Osteocyte (in vitro differentiated cells): Measurements from ENCODE around the gene TRMT61A. TPM values are rescaled to one million over a fixed set of nuclear protein-coding genes. Genes with fewer than 3 reads are reported as not detected.

Experiments
- DNase-seq: peaks from one replicate; pipeline ENCODE4 v3.0.0; 2021; ENCODE audit warnings: mixed read lengths; ENCODE audit not compliant: unreplicated experiment; ENCODE audit errors: extremely low spot score
- H3K27ac Mint-ChIP-seq: one replicate; pipeline ENCODE4 v1.8.0; 2021; ENCODE audit warnings: mild to moderate bottlenecking, mixed read lengths; ENCODE audit not compliant: unreplicated experiment
- H3K27me3 Mint-ChIP-seq: one replicate; pipeline ENCODE4 v1.8.0; 2021; ENCODE audit warnings: mixed read lengths; ENCODE audit not compliant: unreplicated experiment
- H3K36me3 Mint-ChIP-seq: one replicate; pipeline ENCODE4 v1.8.0; 2021; ENCODE audit warnings: mixed read lengths; ENCODE audit not compliant: unreplicated experiment
- H3K4me1 Mint-ChIP-seq: one replicate; pipeline ENCODE4 v1.8.0; 2021; ENCODE audit warnings: mixed read lengths; ENCODE audit not compliant: unreplicated experiment
- H3K4me3 Mint-ChIP-seq: one replicate; pipeline ENCODE4 v1.8.0; 2021; ENCODE audit warnings: mild to moderate bottlenecking, moderate library complexity, mixed read lengths; ENCODE audit not compliant: unreplicated experiment
- H3K9me3 Mint-ChIP-seq: one replicate; pipeline ENCODE4 v1.8.0; 2021; ENCODE audit warnings: mixed read lengths; ENCODE audit not compliant: unreplicated experiment
- total RNA-seq: library from RNA; stranded (reverse); gene quantifications from 2 replicates; pipeline ENCODE4 v1.2.1, GENCODE V29; 2021
- TF ChIP-seq, protein P1 (sequence below): fragments of 200-600 bp; sonication (generic); IDR thresholded peaks from 2 replicates; pipeline ENCODE4 v1.5.0; 2021; ENCODE audit warnings: antibody characterized with exemption, mild to moderate bottlenecking, moderate library complexity

The TRMT61A gene
- total RNA-seq, 1 donor from 2014 or later = 11.5 TPM

DNA sequence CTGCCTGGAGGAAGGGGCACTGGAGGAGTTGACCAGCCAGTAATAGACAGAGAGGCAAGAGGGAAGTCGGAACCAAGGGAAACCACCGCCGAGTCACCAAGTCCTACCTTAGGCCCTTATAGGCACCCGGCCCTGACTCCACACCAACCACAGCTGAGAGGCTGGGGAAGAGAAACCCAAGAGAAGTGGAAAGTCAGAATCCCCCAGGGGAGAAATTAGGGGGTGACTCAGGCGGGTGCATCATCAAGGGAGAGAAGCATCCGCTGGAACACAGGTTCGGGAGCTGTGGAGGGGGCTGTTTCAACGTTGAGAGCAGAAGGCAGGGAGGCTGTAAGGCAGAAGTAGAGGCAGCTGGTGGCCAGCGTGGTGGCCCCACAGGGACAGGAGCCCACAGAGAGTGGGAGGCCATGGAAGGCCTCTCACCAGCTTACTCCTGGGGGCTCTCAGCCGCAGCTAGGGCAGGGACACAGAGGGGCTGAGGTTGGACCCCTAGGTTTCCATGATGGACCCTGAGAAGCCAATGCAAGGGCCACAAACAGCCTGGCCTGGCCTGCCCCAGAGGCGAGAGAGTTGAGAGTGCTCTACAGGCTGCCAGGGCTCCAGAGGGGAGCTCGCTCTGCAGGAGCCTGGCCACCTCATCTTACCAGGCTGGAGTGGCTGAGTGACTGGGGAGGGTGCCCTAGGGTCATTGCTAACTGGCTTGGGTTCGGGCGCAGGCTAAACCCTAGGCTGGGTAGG, 1.4 kb upstream of the TRMT61A start:
- Mint-ChIP-seq H3K4me3 (peak overlapping the region; percentile 94), H3K27ac (peak overlapping the region; percentile 99)

DNA sequence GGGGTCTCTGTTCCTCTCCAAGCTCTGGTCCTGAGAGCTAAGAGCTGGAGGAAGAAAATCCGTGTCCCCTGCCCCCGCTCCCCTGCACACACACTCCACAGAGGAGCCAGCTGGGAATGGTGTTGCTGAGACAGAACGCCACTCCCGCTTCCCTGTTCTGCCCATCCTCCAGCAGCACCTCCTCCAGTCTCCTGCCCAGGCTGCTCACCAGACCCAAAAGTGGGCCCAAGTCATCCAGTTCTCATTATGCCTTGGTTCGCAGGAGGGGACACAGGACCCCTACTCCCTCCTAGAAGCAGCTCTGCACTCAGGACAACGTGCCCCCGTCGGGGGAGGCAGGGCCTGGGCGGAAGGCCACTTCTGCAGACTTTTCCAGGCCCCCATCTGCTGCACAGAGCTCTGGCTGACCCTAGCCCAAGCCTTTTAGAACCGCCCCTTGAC, 830 bp upstream of the TRMT61A start:
- peak overlapping the region; percentile 94 for H3K4me3 Mint-ChIP-seq
- peak overlapping the region; percentile 99 for H3K27ac Mint-ChIP-seq
- no peaks in the 10 kb centered on the region for H3K9me3 Mint-ChIP-seq
- peaks cover 38% of the 10 kb centered on the region for H3K4me1 Mint-ChIP-seq
- TF ChIP-seq, protein P1, sequence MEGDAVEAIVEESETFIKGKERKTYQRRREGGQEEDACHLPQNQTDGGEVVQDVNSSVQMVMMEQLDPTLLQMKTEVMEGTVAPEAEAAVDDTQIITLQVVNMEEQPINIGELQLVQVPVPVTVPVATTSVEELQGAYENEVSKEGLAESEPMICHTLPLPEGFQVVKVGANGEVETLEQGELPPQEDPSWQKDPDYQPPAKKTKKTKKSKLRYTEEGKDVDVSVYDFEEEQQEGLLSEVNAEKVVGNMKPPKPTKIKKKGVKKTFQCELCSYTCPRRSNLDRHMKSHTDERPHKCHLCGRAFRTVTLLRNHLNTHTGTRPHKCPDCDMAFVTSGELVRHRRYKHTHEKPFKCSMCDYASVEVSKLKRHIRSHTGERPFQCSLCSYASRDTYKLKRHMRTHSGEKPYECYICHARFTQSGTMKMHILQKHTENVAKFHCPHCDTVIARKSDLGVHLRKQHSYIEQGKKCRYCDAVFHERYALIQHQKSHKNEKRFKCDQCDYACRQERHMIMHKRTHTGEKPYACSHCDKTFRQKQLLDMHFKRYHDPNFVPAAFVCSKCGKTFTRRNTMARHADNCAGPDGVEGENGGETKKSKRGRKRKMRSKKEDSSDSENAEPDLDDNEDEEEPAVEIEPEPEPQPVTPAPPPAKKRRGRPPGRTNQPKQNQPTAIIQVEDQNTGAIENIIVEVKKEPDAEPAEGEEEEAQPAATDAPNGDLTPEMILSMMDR = no peak
- H3K27me3 Mint-ChIP-seq = peaks cover 4% of the 10 kb centered on the region
- H3K36me3 Mint-ChIP-seq = no peaks in the 10 kb centered on the region
- DNase-seq = no peak

More for the DNA sequence above, 1.4 kb upstream of the TRMT61A start:
- DNase-seq = no peak
- Mint-ChIP-seq H3K9me3 (no peaks in the 10 kb centered on the region), H3K36me3 (no peaks in the 10 kb centered on the region), H3K27me3 (peaks cover 4% of the 10 kb centered on the region), H3K4me1 (peaks cover 39% of the 10 kb centered on the region)
- TF ChIP-seq, protein P1 = no peak

DNA sequence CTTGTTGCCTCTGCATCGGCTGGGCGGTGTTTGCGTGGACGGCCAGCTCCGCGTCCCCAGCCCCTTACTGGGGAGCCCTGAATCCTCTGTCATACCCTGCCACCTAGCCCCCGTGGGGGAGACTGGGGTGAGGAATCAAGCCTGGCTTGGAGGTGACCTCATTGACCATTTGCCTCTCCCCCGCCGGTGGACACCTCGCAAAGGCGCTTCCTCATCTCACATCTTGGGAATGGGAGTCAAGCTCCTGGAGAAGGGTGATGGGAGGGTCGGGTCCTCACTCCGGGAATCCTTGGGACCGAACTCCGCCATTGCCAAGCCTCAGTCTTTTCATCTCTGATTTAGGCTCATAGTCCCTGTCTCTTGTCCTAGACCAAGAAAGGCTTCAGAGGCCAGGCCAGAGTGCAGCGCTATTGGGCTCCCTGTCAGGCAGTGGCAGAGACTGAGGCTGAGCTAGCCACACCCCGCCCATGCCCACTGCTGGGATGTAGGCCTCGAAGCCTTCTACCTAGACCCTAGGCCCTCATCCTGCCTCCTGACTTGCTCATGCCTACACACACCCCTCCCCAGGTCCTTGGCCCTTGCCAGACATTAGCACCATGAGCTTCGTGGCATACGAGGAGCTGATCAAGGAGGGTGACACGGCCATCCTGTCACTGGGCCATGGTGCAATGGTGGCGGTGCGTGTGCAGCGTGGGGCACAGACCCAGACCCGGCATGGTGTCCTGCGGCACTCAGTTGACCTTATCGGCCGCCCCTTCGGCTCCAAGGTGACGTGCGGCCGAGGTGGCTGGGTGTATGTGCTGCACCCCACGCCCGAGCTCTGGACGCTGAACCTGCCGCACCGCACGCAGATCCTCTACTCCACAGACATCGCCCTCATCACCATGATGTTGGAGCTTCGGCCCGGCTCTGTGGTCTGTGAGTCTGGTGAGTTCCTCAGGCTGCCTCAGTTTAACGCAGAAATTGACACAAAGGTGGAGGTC, 678 bp downstream of the TRMT61A start:
- Mint-ChIP-seq H3K9me3 (no peaks in the 10 kb centered on the region), H3K27me3 (no peaks in the 10 kb centered on the region), H3K36me3 (no peaks in the 10 kb centered on the region), H3K27ac (peak overlapping the region; percentile 90), H3K4me1 (peaks cover 31% of the 10 kb centered on the region), H3K4me3 (peak overlapping the region; percentile 94)
- DNase-seq = no peak
- TF ChIP-seq, protein P1 = no peak

DNA sequence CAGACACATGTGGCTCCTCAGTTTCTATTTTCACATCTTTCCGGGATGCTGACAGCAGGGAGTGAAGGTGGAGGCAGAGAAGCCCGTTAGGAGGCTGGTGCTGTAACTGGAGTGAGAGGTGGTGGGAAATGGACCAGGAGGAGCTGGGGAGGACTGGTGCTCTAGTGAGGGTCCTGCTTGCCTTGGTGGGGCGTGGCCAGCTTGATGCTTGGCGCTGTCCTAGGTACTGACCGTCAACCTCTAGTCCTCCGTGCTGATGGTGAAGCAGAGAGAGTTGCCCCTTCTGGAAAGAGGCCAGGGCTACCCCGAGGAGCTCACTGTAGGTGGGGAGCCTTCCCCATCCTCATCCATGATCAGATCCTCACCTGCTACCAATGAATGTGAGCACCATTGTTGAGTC, 1.4 kb downstream of the TRMT61A start:
- Mint-ChIP-seq H3K27me3 (no peaks in the 10 kb centered on the region), H3K9me3 (no peaks in the 10 kb centered on the region), H3K27ac (no peak overlapping the region), H3K4me1 (peaks cover 31% of the 10 kb centered on the region), H3K4me3 (peak overlapping the region; percentile 94), H3K36me3 (no peaks in the 10 kb centered on the region)
- no peak for DNase-seq
- TF ChIP-seq, protein P1 = no peak

DNA sequence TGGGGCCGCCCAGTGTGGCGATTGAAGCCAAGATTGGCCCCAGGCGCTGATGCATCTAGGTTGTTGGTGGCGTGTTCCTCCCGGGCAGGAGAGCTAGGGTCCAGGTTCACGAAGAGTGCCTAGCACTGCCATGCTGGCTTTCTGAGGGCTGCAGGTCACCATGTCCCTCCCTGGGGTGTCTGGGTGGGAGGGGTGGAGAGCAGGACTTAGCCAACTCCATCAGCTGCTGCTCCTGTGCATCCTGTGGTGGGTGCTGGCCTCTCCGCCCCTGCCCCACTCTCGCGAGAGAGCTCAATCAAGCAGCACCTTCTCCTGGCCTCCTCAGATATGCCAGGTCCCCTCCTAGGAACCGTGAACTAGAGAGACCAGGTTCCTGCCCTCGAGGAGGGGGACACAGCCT, 1.8 kb downstream of the TRMT61A start:
- peaks cover 31% of the 10 kb centered on the region for H3K4me1 Mint-ChIP-seq
- no peak overlapping the region for H3K27ac Mint-ChIP-seq
- no peaks in the 10 kb centered on the region for H3K9me3 Mint-ChIP-seq
- no peak for DNase-seq
- H3K36me3 Mint-ChIP-seq = no peaks in the 10 kb centered on the region
- no peaks in the 10 kb centered on the region for H3K27me3 Mint-ChIP-seq
- no peak overlapping the region for H3K4me3 Mint-ChIP-seq
- TF ChIP-seq, protein P1 = no peak
